Hematopoietic multipotent progenitor cell treated with erythropoietin and hydrocortisone succinate and interleukin-3 and kit ligand, for 6 days (in vitro differentiated cells): ENCODE results near the gene TMEM116.
"Not testable (repeated sequence)": the region's sequence is repeated elsewhere in the genome, so short reads cannot be mapped to it uniquely, and the experiment has no call there.

Source experiments
- DNase-seq: peaks from one replicate; pipeline ENCODE4 v3.0.0-alpha.2; 2015

TMEM116 gene

GRCh38 chr12:112008918-112009317, 4.0 kb downstream of the TMEM116 start:
- no peak for DNase-seq

GRCh38 chr12:112007945-112008344, 5.0 kb downstream of the TMEM116 start:
- no peak for DNase-seq

- no peak for DNase-seq
Observed at GRCh38 chr12:112005419-112006395, 7.3 kb downstream of the TMEM116 start.

GRCh38 chr12:112004041-112004440, 8.9 kb downstream of the TMEM116 start:
- DNase-seq = no peak

GRCh38 chr12:112001576-112001975, 11.4 kb downstream of the TMEM116 start:
- no peak for DNase-seq

- no peak for DNase-seq
Observed at GRCh38 chr12:112000820-112001219, 12.1 kb downstream of the TMEM116 start.

- DNase-seq = not testable (repeated sequence)
Observed at GRCh38 chr12:111999129-111999528, 13.8 kb downstream of the TMEM116 start.

GRCh38 chr12:111998015-111998414, 14.9 kb downstream of the TMEM116 start:
- DNase-seq = no peak

GRCh38 chr12:111997300-111997699, 15.7 kb downstream of the TMEM116 start:
- DNase-seq = no peak

- no peak for DNase-seq
Observed at GRCh38 chr12:111995782-111996480, 17.0 kb downstream of the TMEM116 start.

GRCh38 chr12:111994211-111995111, 18.5 kb downstream of the TMEM116 start:
- peak; percentile 90 for DNase-seq

- peak; percentile 32 for DNase-seq
Observed at GRCh38 chr12:111993292-111994150, 19.4 kb downstream of the TMEM116 start.

GRCh38 chr12:111992464-111992863, 20.5 kb downstream of the TMEM116 start:
- DNase-seq = no peak

- DNase-seq = peak; percentile 30
Observed at GRCh38 chr12:111991946-111992345, 21.0 kb downstream of the TMEM116 start.

GRCh38 chr12:111991535-111991934, 21.4 kb downstream of the TMEM116 start:
- DNase-seq = no peak

GRCh38 chr12:111984820-111985219, 28.1 kb downstream of the TMEM116 start:
- no peak for DNase-seq

GRCh38 chr12:111981987-111982386, 31.0 kb downstream of the TMEM116 start:
- DNase-seq = no peak

- DNase-seq = no peak
Observed at GRCh38 chr12:111980598-111980997, 32.4 kb downstream of the TMEM116 start.

- peak; percentile 58 for DNase-seq
Observed at GRCh38 chr12:111978545-111978944, 34.4 kb downstream of the TMEM116 start.

- DNase-seq = no peak
Observed at GRCh38 chr12:111976860-111977259, 36.1 kb downstream of the TMEM116 start.

GRCh38 chr12:111976291-111976690, 36.7 kb downstream of the TMEM116 start:
- no peak for DNase-seq
